Lung (tissue), 12 donors: ENCODE data around the gene ZNF574. TPM values are rescaled to one million over a fixed set of nuclear protein-coding genes. Genes with fewer than 3 reads are reported as not detected.
"Not testable (repeated sequence)": the region's sequence is repeated elsewhere in the genome, so short reads cannot be mapped to it uniquely, and the experiment has no call there.

Source experiments
- ATAC-seq: fragments of 200-7000 bp; cut with Tn5 transposase; one replicate; pipeline ENCODE4 v1.9.1; 2020; ENCODE audit warnings: moderate number of reproducible peaks; ENCODE audit not compliant: insufficient read depth, low FRiP score
- DNase-seq, 3 donors: peaks; one replicate each; pipeline ENCODE4 v3.0.0-alpha.2; 2013 to 2017
- H3K27ac ChIP-seq, 2 donors: one replicate each; pipeline ENCODE4 v1.5.1; 2013; ENCODE audit warnings: mild to moderate bottlenecking in 2 of 2, moderate library complexity in 2 of 2, control low read depth in 1 of 2, inconsistent platforms in 1 of 2, low read depth in 1 of 2, low read length in 1 of 2
- H3K27me3 ChIP-seq, 3 donors: one replicate each; pipeline ENCODE4 v1.5.1; 2013; ENCODE audit warnings: low read length in 2 of 3; ENCODE audit not compliant: control insufficient read depth in 3 of 3, insufficient read depth in 3 of 3
- H3K36me3 ChIP-seq, 4 donors: one replicate each; pipeline ENCODE4 v1.5.1; 2013; ENCODE audit warnings: low read length in 4 of 4, mild to moderate bottlenecking in 1 of 4, moderate library complexity in 1 of 4; ENCODE audit not compliant: control insufficient read depth in 4 of 4, insufficient read depth in 4 of 4
- H3K4me1 ChIP-seq, 5 donors: one replicate each; pipeline ENCODE4 v1.5.1; 2013; ENCODE audit warnings: low read length in 5 of 5, mild to moderate bottlenecking in 2 of 5, moderate library complexity in 1 of 5; ENCODE audit not compliant: control insufficient read depth in 5 of 5, insufficient read depth in 5 of 5
- H3K4me3 ChIP-seq: one replicate; pipeline ENCODE4 v1.5.1; 2013; ENCODE audit warnings: mild to moderate bottlenecking, control low read depth, moderate library complexity
- H3K9ac ChIP-seq, 2 donors: one replicate each; pipeline ENCODE4 v1.5.1; 2013; ENCODE audit warnings: low read length in 2 of 2, control low read depth in 1 of 2; ENCODE audit not compliant: insufficient read depth in 1 of 2
- H3K9me3 ChIP-seq, 4 donors: one replicate each; pipeline ENCODE4 v1.5.1; 2013; ENCODE audit warnings: low read length in 3 of 4, mild to moderate bottlenecking in 1 of 4, moderate library complexity in 1 of 4; ENCODE audit not compliant: control insufficient read depth in 4 of 4, insufficient read depth in 3 of 4
- CTCF ChIP-seq: IDR thresholded peaks from 2 replicates; pipeline ENCODE4 v1.5.1; 2012; ENCODE audit warnings: mild to moderate bottlenecking; ENCODE audit errors: control extremely low read depth, extremely low read depth
- WGBS, 2 donors: extraction: QIAGEN DNeasy Blood & Tissue Kit; methylation state at CpG; one replicate each; pipeline ENCODE4 v1.1.7; 2013; 5-methylcytosine and 5-hydroxymethylcytosine counted together
- polyA plus RNA-seq, 2 donors: library from polyadenylated mRNA; stranded (reverse); fragments of 200-250 nt; gene quantifications; one replicate each; pipeline ENCODE4 v1.2.1, GENCODE V29; 2013
- total RNA-seq, 2 donors: library from RNA; depleted of rRNA in 1 of 2; stranded (reverse); fragments of >200 nt in 1 of 2; gene quantifications; one replicate each; pipeline ENCODE4 v1.2.1, GENCODE V29; 2014 to 2021
- donor health status: control.
- donor health status: control.
- donor health status: Bipolar disorder and iron deficiency.
- donor health status: healthy.
- donor health status: DM: yes; HTN: yes; CAD: no.

ZNF574 gene
- total and polyA plus RNA-seq, 4 donors: 6.8 to 13.7 (median 10.1) TPM

DNA sequence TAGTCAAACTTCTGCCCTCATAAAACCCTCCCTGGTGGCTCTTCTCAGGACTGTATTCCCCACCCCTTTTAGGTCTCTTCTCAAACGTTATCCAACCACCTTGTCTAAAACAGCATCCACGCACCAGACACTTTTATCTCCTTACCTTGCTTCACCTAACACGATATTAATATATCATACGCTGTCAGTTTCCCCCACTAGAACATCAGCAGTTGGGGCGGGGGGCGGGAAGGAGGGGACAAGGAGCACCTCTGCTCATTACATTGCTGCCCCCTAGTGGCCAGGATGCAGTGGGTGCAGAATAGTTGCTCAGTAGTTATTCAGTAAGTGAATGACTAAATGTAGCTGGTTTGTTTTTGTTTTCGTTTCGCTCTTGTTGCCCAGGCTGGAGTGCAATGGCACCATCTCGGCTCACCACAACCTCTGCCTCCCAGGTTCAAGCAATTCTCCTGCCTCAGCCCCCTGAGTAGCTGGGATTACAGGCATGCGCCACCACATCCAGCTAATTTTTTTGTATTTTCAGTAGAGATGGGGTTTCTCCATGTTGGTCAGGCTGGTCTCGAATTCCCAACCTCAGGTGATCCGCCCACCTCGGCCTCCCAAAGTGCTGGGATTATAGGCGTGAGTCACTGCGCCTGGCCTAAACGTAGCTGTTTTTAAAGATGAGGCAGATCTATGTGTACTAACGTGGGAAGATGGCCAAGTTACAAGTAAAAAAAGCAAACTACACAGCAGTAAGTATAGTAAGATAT is 41.1 kb upstream of the ZNF574 start:
- DNase-seq (peak; percentile 53 to 73 (median 68)), ATAC-seq (peak; percentile 75)
- 40 to 54% methylated on average over 17 of the region's 17 CpGs for WGBS, 2 donors
- peak; percentile 54 for TF ChIP-seq CTCF
- H3K9ac ChIP-seq, H3K4me1 ChIP-seq, H3K27me3 ChIP-seq, H3K9me3 ChIP-seq, H3K27ac ChIP-seq, H3K36me3 ChIP-seq, H3K4me3 ChIP-seq: not testable (repeated sequence)

DNA sequence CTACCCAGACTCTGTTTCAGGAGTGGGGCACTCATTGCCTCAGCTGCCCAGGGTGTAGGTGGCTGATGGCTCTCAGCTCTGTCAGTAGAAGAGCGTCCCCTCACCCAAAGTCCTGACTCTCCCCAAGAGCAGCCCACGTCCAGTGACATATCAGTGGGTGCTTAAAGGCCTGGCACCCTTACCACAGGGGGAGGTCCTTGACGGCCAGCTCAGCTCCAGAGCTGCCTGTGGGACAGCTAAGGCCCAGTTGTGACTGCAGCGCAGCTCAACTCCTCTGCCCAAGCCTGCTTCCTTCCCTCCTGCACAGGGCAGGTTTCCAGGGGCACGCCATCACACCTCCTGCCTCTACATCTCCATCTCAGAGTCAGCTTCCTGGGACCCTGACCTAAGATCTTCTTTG is 38.3 kb upstream of the ZNF574 start:
- Histone ChIP-seq H3K36me3 (no peaks in the 10 kb centered on the region), H3K9ac (no peak overlapping the region), H3K4me1 (peaks cover 0 to 3% (median 0%) of the 10 kb centered on the region in 5 donors), H3K27me3 (no peaks in the 10 kb centered on the region), H3K27ac (no peak overlapping the region), H3K9me3 (peaks cover 0 to 2% (median 0%) of the 10 kb centered on the region in 4 donors), H3K4me3 (no peak overlapping the region)
- 84 to 93% methylated on average over 5 of the region's 5 CpGs for WGBS, 2 donors
- ATAC-seq: no peak
- DNase-seq: no peak
- no peak for TF ChIP-seq CTCF

- Histone ChIP-seq H3K9ac (no peak overlapping the region), H3K27me3 (no peaks in the 10 kb centered on the region), H3K4me1 (peaks cover 0 to 3% (median 0%) of the 10 kb centered on the region in 5 donors), H3K4me3 (no peak overlapping the region), H3K36me3 (no peaks in the 10 kb centered on the region), H3K27ac (peak overlapping the region in 1 of 2 donors; percentile 18), H3K9me3 (peaks cover 0 to 2% (median 0%) of the 10 kb centered on the region in 4 donors)
- 69 to 95% methylated on average over 6 of the region's 6 CpGs for WGBS, 2 donors
- ATAC-seq: no peak
- DNase-seq: no peak
- no peak for TF ChIP-seq CTCF
Observed at GRCh38 chr19:42038666-42039065, 37.3 kb upstream of the ZNF574 start.

DNA sequence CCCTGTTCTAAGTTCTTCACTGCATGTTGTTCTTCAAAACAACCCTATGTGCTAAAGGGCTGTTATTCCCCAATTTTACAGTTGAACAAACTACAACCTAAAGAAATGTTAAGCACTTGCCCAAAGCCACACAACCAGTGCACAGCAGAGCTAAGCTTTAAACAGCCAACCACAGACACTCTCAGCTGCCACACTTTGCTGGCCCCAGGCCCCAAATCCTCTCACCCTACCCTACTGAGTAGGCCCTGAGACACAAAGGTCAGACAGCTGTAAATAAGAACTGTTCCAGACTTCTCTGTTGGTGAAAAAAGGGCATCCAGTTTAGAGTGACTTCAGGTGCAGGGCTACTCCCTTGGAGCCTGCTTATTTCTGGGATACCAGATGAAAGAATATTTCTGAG is 35.9 kb upstream of the ZNF574 start:
- Histone ChIP-seq H3K9ac (no peak overlapping the region), H3K36me3 (no peaks in the 10 kb centered on the region), H3K27ac (no peak overlapping the region), H3K4me1 (peaks cover 0 to 3% (median 0%) of the 10 kb centered on the region in 5 donors), H3K9me3 (peaks cover 0 to 2% (median 0%) of the 10 kb centered on the region in 4 donors), H3K27me3 (no peaks in the 10 kb centered on the region), H3K4me3 (no peak overlapping the region)
- DNase-seq (no peak), ATAC-seq (no peak)
- no peak for TF ChIP-seq CTCF

DNA sequence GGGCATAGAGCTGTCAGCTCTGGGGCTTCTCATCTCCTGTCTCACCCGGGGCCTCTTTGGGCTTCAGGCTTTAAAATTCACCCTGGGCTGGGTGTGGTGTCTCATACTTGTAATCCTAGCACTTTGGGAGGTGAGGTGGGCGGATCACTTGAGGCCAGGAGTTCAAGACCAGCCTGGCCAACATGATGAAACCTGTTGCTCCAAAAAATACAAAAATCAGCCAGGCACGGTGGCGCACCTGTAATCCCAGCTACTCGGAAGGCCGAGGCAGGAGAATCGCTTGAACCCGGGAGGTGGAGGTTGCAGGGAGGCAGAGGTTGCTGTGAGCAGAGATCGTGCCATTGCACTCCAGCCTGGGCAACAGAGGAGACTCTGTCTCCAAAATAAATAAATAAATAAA is 35.5 kb upstream of the ZNF574 start:
- not testable (repeated sequence) for H3K36me3 ChIP-seq, H3K27ac ChIP-seq, H3K4me1 ChIP-seq, H3K9ac ChIP-seq, DNase-seq, H3K27me3 ChIP-seq, H3K4me3 ChIP-seq, ATAC-seq, H3K9me3 ChIP-seq
- 91 to 94% methylated on average over 9 of the region's 9 CpGs for WGBS, 2 donors
